GM10266 (cell line): ENCODE measurements around the gene ZNF672.

ENCODE experiments used
- DNase-seq: peaks from one replicate; pipeline ENCODE4 v3.0.0; 2012; ENCODE audit errors: extremely low spot score
- CTCF ChIP-seq: IDR thresholded peaks from 2 replicates; pipeline ENCODE4 v1.5.1; 2012; ENCODE audit warnings: mild to moderate bottlenecking, low read depth; ENCODE audit not compliant: control insufficient read depth, insufficient read depth; ENCODE audit errors: missing control alignments

Gene ZNF672

DNA sequence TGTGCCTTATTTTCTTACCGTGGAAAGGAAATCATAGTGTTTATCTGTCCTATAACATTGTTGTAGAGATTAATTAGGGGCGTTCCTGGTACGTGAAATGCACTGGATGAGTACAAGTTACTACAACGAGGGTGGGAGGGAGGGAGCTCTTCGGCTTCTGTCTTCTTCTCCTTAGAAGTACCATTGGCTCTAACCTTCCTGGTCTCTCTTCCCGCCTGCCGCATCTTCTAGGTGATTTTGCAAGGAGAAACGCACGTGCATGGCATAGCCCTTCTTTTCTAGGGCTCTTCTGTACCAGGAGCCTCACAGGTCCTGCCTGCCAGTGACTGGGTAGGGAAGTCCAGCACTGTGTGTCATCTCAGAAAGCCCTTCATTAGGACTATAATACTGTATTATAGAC lies 29.1 kb upstream of the ZNF672 start:
- no peak for DNase-seq
- no peak for TF ChIP-seq CTCF

DNA sequence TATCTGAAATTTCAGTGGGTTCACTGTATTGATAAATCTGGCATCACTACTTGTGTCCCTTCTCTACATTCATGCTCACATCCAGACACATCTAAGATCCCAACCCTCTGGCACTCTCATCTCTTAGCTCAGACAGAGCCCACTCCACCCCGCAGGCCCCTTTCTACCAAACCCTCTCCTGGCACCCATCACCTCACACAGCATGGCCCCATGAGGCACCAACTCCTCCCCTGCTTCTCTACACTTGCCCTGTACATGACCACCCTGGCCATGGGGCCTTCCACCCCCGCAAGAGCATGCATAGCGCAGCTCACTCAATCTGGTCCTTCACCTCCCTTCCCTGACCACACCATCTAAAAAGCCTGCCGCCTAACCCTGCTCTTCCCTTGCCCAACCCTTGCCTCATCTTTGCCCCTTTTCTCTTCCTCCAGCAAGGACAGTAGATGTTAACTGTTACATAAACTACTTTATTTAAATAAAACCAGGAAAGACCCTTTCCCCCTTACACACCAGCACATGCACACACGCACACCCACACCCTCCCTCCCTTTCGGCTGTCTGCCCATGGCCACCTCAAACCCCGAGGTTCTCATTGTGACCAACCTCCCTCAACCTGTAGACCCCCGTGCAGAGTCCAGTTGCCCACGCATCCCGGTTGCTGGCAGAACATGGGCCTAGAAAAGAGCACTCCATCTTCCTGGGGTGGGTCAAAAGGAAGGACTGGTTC lies 27.9 kb upstream of the ZNF672 start:
- TF ChIP-seq CTCF, result no peak
- no peak for DNase-seq

- TF ChIP-seq CTCF, result no peak
- DNase-seq, result no peak
Observed at GRCh38 chr1:248810727-248811513, 27.1 kb upstream of the ZNF672 start.

DNA sequence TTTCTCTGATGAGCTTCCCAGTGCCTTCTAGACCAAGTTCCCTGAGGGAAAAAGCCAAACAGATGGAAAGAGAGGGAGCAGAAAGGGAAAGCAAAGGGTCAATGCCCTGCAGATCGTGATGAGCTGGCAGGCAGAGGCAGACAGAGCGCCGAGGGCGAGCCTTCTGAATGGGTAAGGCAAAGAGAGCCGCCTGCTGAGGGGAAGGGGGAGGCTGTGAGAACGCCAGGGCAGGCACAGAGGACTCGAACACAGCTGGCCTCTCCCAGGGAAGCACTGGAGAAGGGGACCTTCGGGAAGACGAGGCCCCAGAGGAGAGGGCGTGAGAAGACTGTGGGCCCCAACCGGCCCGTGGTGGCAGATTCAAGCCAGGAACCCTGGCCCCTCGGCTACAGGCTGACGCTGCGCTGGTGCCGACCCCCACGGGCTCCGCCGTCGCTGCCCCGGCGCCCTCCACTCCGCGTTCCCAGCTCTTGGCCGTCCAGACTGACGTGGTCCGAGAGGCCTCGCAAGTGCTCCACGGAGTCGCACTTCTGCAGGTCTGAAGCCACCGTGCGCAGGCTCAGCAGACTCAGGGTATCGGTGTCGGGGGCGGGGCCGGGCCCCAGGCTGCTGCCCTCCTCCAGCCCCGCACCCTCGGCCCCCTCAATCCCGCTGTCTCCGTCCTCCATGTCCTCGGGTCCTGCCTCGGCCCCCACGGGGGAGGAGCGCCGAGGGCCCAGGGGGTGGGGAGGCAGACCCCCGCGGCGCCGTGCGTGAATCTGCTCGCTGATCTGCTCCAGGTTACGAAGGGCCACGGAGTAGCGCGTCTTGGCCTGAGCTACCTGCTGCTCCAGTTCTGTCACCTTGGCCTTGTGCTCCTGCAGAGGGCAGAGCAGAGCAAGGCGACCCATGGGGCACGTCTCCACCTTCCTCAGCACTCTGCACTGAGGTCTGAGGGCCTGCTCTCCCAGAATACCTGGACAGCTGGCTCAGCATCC lies 26.2 kb upstream of the ZNF672 start:
- peak; percentile 37 for TF ChIP-seq CTCF
- no peak for DNase-seq

DNA sequence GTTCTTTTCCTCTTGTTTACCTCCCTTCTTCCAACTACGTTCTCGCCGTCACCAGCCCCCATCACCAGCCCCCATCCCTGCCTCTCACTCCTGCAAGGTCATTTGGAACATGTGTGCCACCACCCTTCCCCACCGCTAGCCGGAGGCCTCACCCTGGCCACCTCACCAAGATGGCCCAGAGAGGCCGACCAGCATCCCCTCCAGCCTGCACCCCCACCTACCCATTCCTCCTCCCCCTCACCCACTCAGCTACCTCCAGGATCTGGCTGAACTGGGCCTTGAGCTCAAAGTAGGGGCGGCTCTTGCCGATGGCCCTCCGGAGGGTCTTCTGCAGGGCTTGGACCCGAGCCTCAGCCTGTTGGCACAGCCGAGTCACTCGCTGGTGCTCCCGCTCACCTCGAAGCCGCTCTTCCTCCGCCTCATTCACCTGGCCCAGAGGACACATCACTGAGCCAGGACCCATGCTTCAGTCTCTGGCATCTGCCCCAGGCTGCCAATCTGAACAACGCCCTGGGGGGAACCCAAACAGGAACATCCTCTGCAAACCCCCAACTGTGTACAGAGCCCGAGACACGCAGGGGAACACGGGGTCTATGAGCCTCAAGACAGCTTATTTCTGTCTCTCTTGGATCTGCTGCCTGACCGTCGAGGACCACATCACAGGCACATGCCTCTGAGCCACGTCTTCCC lies 25.1 kb upstream of the ZNF672 start:
- DNase-seq, result no peak
- no peak for TF ChIP-seq CTCF

DNA sequence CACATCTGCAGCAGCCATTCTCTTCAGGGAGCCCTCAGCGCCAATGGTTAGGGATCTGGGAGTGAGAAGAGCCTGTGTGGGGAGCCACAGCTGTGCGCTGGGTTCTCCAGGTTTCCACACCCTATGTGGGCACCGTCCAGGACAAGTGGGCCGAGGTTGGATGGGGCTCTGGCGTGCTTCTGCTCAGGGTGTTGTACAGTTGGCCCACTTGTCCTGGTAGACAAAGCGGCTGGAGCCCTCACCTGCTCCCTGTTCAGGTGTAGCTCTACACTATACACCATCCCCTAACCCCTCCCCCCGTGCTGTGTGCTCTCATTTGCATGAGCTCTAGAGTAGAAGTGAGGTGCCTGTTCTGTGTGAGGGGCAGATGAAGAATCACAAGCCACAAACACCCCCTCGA lies 24.5 kb upstream of the ZNF672 start:
- no peak for DNase-seq
- no peak for TF ChIP-seq CTCF
